Globus pallidus (tissue), 1 donor: ENCODE results near the gene CAMSAP2.

ENCODE experiments used
- DNase-seq: peaks from one replicate; pipeline ENCODE4 v3.0.0-alpha.2; 2015; ENCODE audit warnings: low spot score

Gene CAMSAP2

DNA sequence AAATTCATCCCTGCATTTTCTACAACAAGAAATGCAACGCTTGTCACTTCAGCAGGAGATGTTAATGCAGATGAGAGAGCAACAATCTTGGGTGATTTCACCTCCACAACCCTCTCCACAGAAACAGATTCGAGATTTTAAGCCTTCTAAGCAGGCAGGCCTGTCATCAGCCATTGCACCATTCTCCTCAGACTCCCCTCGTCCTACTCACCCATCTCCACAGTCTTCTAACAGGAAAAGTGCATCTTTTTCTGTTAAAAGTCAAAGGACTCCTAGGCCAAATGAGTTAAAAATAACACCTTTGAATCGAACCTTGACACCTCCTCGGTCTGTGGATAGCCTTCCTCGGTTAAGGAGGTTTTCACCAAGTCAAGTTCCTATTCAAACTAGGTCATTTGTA lies 110.7 kb downstream of the CAMSAP2 start:
- no peak for DNase-seq

DNA sequence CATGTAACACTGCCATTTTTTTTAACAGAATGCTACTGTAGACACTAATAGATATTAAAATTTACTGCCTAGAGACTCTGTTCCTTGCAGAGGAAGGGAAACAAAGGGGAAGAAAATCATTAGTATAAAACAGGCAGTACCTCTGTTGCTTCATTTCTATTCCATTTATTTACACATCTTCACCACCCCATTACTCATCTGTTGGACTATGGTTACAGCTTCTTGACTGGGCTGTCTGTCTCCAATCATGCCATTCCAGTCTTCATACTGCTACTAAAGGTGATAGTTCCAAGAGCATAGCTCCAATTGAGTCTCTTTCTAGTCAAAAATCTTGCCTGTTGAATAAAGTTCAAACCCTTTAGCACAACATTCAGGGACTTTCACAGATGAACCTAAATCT lies 111.9 kb downstream of the CAMSAP2 start:
- no peak for DNase-seq

DNA sequence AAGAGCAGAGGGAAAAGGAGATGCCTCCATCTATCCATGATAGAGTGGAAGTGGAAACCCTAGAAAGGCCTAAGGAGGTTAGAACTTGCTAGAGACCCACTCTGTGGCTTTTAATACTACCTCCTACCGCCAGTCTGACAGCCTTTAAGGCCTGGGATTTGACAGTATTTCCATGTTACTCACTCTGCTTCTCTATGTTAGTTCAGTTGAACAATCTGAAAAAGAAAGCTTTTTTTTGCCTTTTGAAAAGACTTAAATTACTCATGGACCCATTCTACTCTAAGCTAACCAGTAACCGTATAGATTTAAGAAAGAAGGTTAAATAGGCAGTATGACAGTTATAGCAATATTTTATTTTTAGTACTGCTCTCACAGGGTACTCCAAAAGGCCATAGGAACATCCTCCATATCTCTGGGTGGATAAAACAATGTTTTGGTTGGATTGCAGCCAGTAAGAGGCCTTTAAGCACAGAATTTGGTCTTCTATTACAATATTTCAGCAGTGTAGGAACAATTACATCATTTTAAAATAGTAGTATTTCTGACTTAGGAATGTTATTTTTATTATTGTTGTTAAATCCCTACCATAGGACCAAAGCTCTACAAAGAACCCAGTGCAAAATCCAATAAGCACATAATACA lies 118.1 kb downstream of the CAMSAP2 start:
- DNase-seq = no peak

DNA sequence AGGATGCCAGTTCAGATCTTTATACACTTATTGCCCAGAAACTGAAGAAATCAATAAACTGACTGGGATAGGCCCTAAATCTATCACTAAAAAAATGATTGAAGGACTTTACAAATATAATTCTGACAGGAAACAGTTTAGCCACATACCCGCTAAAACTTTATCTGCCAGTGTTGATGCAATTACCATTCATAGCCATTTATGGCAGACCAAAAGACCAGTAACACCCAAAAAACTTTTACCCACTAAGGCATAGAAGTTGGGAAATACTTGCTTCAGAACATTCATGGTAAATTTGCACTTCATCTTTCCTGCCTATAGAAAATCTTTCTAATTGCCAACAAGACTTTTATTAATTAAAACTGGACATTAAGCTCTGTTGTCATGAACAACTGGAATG lies 119.1 kb downstream of the CAMSAP2 start:
- DNase-seq = no peak

DNA sequence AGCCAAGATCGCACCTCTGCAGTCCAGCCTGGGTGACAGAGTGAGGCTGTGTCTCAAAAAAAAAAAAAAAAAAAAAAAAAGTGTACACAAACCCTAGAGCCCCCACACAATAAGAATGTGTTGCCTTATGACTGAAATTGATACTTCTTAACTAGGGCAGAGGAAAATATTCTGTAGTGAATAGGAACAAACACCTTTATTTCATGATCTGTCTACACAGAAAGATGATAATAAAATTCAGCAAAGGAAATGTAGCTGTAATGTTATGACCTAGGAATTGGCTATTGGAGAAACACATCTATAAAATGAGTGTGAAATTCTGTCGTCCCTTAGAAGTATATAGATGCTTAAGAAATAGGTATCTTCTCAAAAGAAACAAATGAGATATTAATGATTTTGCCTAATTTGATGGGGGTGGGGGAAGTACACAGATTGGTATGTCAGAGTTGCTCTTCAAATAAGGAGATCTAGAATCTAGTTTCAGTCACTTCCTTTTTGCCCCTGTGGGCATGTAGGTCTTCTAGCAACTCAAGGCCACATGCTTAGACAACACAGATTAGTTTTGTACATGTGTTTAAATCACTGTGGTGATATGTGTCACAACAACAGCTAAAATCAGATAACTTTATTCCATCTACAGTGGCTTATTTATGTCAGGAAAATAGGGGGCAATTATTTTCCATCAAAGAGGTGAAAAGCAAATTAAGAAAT lies 123.4 kb downstream of the CAMSAP2 start:
- DNase-seq = no peak

DNA sequence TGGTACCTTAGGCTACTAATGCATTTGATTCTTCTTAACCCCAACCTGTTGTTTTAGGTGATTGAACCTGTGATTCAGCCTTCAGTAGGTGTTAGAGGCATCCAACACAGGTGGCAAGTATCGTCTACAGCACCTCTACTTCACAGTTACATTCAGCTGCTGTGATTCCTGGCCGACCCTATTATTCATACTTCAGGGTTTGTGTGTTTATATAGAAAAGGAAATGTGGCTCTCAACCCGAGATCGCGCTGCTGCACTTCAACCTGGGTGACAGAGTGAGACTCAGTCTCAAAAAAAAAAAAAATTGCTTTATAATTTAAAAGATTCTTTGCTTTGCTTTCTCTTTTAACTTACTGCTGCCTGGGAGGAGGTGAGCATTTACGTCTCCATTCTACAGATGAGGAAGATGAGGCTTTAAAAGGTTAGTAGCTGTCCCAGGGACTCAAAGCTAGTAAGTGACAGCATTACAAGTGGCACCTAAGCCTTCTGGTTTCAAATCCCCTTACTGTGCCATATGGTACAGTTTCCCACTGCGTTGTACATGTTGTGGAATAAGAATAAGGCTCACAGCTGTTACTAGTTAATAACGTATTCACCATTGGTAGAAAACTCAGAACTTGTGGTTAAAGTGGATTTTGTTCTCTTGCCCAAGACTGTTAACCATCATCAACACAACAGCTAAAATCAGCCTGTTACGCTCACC lies 124.2 kb downstream of the CAMSAP2 start:
- DNase-seq = no peak

DNA sequence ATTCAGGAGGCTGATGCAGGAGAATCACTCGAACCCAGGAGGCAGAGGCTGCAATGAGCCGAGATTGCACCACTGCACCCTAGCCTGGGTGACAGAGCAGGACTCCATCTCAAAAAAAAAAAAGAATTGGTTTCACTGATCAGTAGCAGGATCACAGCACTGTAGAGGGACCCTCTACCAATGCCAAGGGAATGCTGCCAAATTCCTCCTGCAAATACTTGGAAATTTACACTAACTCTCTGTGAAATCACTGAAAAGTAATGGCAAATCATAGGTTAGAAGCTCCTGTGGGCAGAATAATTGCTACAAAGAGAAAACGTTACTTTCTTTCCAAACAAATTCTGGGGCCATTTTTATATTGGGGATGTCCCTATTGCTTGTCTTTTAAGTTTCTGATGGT lies 127.4 kb downstream of the CAMSAP2 start:
- DNase-seq = no peak

DNA sequence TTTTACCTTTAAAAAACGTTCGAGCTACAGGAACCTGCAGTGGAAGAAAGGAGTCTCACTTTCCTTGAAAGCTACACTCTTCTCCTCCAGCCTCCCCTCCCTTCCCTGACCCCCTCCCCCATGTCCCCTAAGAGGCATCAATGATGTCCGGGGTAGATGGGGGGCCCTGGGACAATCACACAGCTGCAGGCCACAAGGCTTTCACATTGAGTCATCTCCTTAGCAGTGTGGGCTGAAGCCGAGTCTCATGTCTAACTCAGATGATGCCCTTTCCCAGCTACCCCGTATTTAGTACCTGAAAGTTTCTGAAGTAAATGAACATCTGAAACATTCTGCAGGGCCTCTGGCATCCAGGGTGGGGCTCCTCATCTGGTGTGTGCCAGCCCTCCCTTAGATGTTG lies 127.8 kb downstream of the CAMSAP2 start:
- DNase-seq = no peak

DNA sequence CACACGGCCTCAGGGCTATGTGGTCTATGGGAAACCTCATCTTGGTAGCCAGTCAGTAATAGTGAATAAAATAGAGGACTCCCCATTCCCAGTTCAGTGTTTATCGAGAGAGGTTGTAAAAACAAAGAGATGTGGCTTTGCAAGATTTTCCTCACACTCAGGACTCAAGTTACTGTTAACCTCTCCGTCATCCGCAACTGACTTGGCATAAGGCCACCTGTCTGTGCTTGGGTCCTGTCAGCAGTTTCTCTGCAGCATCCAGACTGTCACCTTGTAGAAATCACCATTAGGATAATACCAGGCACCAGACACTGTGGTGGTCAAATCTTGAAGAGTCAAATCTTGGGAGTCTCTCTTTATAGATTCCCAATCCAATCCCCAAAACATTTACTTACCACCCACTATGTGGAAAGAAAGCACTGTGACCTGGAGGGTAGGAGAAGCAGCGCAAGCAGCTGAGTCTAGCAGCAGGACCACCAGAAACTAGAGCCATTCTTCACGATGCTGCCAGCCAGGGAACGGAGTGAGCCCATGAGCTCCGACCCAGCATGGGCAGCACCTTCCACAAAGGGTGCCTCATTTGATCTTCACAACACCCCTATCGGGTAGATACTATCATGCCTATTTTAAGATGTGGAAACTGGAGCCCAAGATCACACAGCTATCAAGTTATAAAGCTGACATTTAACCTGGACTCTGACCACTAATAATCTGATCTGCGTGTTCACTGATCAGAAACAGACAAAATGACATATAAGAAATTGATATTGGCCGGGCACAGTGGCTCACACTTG lies 128.5 kb downstream of the CAMSAP2 start:
- DNase-seq = no peak

DNA sequence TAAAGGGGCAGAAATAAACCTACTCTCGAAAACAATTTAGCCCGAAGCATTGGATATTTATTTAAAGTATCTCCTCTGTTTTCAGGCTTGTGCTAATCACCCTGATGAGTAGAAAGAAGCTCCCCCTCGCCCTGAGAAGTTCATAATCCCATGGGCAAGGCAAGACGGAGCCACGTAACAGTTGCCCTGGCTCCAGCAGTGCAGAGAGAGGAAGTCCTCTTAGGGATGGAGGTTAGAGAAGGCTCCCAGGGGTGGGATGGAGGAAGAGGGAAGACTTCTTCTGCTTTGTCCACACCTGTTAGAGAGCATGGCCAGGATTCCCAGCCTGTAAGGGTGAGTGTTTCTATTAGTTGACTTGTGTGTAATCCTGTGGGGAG lies 130.7 kb downstream of the CAMSAP2 start:
- DNase-seq = no peak

DNA sequence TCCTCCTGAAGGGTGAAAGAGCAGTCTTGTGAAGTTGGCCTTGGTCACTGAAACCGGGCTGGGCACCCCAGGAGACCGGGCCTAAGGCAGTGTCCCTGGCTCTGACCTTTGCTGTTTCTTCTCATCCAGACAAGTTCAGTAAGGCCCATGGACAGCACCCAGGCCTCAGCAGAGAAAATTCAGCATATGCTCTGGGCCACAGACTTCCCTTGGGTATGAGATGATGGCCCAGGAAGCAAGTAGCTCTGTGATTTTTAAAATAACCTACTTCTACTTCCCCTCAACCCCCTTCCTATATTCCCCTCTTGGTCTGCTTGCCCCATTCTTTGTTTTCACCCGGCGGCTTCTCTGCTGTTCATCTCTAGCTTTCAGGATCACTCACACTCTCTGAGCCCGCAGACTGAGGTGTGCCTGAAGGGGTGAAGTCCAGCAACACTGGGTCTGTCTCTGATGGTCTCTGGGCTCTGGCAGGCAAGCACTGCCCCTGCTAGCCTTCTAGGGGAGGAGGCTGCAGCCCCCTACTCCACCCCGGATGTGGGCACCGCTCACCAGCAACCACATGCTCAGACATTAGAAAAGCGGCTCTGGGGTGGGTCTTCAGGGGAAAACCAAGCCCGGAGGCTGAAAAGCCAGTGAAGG lies 131.2 kb downstream of the CAMSAP2 start:
- DNase-seq = no peak

DNA sequence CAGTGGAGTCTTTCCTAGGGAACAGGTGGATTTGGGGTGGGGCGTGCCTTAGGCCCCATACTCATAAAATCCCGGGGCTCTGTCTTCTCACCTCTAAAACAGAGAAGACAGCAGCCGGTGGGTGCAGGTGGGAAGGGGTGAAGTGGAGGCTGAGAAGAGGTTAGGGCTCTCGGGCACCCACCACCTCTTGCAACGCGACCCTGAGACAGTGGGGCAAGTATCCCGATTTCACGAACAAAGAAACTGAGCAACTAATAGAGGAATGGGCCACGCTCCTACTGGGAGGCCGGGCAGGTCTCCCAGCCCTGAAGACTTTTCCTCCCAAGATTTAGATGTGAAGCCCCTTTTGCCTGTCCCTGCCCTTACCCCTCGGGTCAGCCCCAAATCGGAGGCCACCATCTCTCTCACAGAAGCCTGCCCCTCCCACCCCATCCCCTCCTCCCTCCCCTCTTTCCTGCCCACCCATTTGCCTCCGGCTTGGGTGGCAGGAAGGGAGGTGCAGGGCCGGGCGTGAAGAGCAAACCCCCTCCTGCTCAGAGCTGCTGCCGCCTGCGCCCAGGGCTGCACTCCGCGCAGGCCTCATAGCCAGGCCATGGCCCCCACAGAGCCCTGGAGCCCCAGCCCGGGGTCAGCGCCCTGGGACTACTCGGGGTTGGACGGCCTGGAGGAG lies 133.9 kb downstream of the CAMSAP2 start, which contains the start of gene GPR25:
Gene GPR25, plus strand, starts transcription at position 536 of the 670 bp plus-strand sequence. Its CDS starts 57 bp downstream, at position 593.
- DNase-seq = no peak

DNA sequence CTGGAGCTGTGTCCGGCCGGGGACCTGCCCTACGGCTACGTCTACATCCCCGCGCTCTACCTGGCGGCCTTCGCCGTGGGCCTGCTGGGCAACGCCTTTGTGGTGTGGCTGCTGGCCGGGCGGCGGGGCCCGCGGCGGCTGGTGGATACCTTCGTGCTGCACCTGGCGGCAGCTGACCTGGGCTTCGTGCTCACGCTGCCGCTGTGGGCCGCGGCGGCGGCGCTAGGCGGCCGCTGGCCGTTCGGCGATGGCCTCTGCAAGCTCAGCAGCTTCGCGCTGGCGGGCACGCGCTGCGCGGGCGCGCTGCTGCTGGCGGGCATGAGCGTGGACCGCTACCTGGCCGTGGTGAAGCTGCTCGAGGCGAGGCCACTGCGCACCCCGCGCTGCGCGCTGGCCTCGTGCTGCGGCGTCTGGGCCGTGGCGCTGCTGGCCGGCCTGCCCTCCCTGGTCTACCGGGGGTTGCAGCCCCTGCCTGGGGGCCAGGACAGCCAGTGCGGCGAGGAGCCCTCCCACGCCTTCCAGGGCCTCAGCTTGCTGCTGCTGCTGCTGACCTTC lies 134.5 kb downstream of the CAMSAP2 start:
- DNase-seq = no peak

DNA sequence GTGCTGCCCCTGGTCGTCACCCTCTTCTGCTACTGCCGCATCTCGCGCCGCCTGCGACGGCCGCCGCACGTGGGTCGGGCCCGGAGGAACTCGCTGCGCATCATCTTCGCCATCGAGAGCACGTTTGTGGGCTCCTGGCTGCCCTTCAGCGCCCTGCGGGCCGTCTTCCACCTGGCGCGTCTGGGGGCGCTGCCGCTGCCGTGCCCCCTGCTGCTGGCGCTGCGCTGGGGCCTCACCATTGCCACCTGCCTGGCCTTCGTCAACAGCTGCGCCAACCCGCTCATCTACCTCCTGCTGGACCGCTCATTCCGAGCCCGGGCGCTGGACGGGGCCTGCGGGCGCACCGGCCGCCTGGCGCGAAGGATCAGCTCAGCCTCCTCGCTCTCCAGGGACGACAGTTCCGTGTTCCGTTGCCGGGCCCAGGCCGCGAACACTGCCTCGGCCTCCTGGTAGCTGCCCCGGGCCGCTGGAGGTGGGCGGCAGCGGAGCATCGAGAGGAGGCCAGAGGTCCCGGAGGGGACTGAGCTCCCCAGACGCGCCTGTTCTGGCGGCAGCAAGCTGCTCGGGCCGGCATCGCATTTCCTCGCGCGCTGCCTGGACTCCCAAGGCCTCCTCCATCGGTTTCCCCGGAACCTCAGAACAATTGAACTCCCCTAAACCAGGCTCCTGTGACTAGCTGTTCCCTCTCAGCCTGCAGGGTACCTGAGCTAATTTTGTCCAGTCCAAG lies 135.1 kb downstream of the CAMSAP2 start:
- DNase-seq = no peak

DNA sequence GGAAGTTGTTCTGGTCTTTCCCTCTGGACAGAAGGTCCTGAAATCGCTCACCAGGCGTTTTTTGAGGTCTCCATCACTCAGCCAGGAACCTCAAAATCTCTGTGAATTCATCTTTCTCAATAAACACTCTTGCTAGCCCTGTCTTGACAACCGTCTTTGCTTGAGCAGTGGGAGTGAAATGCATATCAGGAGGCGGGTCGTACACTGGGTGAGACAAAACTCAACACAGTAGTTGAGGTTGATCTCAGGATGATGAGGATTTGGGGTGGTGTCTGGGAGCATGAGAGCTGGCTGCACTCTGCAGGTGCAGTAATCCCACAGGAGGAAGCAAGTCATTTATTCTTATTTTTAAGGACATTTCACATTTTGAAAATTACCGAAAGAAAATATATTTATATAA lies 136.0 kb downstream of the CAMSAP2 start:
- DNase-seq = no peak

DNA sequence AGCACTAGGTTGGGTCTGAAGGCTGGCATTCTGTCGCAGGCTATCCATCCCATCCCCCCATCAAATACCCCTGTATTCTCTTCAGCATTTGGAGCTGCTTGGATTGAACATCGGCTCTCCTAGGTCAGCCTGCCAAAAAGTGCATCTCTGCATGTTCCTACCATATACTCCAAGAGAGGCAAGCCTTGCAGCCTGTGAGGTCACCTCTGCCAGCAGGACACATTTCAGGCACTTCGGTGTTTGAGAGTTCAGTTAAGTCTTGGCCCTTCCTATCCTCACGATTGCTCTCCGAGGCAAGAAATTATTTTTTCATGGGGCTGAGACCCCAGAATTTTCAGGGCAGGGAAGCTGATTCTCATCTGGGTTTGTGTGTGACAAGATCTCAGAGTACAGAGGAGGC lies 136.7 kb downstream of the CAMSAP2 start:
- no peak for DNase-seq

DNA sequence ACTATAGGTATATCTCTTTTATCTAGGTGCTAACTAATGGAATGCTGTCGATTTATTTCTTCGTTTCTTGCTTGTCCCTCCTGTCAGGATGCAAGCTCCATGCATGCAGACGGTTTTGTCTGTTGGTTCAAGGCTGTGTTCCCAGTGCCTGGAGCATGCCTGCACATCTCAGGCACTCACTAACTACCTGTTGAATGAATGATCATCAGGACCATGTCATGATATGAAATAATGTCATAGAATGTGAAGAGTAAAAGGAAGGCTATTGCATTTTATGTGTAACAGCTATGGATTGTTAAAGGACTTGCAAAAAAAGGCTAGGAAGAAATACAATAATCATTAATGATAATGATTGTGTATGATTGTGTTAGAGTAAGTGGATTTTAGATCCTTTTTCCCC lies 138.3 kb downstream of the CAMSAP2 start:
- DNase-seq = no peak

DNA sequence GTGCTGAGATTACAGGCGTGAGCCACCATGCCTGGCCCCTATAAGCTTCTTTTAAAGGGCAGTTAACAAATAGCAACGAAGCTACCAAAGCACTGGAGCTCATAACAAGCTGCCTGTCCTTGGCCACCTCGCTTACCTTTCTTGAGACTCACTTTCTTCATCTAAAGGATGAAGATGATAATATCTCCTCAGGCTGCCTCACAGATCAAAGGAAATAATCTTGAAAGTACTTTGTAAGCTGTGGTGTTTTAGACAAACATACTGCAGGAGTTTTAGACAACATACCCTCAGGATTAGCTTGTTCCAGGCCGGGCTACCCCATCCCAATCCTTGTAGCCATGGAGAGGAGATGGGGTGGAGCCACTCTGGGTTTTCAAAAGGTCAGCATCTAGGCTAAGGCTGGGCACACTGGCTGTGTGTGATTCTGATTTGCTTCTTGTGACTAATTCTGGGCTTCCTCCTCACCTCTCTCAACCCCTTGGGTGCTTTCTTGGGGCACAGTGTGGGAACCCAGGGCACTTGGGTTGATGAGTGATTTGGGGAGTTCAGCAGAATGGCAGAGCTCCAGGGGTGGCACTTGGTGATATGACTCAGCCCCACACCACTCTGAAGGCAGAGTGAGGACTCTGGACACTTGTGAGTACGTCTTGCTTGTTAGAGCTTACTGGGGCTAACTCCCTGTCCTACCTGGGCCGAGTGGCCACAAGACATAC lies 139.3 kb downstream of the CAMSAP2 start:
- DNase-seq = no peak

DNA sequence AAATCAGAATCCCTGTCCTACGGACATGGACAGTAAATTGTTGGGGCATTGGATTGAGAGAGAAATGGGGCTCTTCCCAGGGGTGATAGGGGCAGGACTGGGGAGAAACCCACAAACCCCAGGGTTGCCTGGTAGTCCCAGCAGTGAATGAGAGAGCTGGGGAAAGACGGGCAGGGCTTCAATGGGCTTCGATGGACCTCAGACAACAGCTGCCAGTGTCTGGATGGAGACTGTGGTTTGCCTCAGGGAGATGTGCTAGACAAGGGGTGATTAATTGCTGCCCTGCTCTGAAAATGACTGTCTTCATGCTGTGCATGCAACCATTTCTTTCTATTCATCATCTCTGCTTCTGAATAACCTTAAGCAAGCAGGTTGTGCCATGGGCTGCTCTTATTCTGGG lies 141.5 kb downstream of the CAMSAP2 start:
- no peak for DNase-seq

DNA sequence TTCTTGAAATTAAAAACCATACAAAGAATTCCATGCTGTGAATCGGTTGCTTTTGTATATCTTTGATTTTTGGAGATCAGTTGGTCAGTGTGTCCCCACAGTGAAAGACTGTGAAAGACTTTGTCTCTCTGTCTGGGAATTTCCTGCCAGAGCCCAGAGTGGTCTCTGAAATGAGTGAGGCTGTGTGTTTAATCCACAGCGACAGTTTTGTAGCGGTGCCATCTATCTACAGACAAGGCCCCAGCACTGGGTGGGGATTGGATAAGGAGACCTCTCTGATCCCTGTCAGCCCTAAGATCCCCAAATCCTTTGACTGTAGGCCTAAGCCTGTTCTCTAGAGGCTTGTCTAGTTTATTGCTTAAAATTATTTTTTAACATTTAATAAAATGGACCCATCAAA lies 144.4 kb downstream of the CAMSAP2 start:
- DNase-seq = no peak
